ENCODE data around the gene VSIG10.

VSIG10 gene

DNA sequence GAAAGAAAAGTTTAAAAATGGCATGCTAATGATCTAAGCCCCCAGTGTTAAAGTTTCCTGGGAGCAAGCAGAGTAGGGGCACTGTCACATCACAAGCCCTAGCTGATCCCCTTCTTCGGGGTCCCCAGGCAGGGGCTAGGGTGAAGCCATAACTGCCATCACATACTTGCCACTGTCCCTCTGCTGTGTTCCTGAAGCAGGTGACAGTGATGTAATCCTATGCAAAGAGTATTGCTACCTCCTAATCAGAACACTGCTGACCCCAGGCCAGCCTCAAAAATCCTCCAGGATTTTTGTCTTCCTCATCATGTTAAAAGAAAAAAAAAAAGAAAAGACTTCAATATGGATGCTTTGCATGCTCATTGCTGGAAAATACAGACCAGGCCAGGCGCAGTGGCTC lies 88.5 kb downstream of the VSIG10 start:
- H3K27me3 ChIP-seq (ENCODE audit: insufficient read depth, poor library complexity, severe bottlenecking), result no peaks in the 10 kb centered on the region
- DNase-seq (ENCODE audit: low read depth in 1 of 2, low spot score in 1 of 2), result no peak
- no peak overlapping the region for H3K27ac ChIP-seq (replicated peaks)
- H3K4me3 ChIP-seq (replicated peaks; ENCODE audit: insufficient read depth, low read length), result no peak overlapping the region
- TF ChIP-seq GABPA (IDR thresholded peaks at IDR 0.05; ENCODE audit: low read depth) (no peak), SPI1 (IDR thresholded peaks at IDR 0.05; ENCODE audit: borderline replicate concordance, low read depth) (no peak), POLR2AphosphoS5 (IDR thresholded peaks at IDR 0.05; ENCODE audit: low read depth) (no peak)
- TF ChIP-seq, protein P1, sequence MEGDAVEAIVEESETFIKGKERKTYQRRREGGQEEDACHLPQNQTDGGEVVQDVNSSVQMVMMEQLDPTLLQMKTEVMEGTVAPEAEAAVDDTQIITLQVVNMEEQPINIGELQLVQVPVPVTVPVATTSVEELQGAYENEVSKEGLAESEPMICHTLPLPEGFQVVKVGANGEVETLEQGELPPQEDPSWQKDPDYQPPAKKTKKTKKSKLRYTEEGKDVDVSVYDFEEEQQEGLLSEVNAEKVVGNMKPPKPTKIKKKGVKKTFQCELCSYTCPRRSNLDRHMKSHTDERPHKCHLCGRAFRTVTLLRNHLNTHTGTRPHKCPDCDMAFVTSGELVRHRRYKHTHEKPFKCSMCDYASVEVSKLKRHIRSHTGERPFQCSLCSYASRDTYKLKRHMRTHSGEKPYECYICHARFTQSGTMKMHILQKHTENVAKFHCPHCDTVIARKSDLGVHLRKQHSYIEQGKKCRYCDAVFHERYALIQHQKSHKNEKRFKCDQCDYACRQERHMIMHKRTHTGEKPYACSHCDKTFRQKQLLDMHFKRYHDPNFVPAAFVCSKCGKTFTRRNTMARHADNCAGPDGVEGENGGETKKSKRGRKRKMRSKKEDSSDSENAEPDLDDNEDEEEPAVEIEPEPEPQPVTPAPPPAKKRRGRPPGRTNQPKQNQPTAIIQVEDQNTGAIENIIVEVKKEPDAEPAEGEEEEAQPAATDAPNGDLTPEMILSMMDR (IDR thresholded peaks at IDR 0.05; ENCODE audit: insufficient read depth, low read length), result no peak
- TF ChIP-seq, protein P2, sequence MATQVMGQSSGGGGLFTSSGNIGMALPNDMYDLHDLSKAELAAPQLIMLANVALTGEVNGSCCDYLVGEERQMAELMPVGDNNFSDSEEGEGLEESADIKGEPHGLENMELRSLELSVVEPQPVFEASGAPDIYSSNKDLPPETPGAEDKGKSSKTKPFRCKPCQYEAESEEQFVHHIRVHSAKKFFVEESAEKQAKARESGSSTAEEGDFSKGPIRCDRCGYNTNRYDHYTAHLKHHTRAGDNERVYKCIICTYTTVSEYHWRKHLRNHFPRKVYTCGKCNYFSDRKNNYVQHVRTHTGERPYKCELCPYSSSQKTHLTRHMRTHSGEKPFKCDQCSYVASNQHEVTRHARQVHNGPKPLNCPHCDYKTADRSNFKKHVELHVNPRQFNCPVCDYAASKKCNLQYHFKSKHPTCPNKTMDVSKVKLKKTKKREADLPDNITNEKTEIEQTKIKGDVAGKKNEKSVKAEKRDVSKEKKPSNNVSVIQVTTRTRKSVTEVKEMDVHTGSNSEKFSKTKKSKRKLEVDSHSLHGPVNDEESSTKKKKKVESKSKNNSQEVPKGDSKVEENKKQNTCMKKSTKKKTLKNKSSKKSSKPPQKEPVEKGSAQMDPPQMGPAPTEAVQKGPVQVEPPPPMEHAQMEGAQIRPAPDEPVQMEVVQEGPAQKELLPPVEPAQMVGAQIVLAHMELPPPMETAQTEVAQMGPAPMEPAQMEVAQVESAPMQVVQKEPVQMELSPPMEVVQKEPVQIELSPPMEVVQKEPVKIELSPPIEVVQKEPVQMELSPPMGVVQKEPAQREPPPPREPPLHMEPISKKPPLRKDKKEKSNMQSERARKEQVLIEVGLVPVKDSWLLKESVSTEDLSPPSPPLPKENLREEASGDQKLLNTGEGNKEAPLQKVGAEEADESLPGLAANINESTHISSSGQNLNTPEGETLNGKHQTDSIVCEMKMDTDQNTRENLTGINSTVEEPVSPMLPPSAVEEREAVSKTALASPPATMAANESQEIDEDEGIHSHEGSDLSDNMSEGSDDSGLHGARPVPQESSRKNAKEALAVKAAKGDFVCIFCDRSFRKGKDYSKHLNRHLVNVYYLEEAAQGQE (IDR thresholded peaks at IDR 0.05; ENCODE audit: insufficient replicate concordance, low read depth), result no peak

All from HL-60 (cell line).